ENCODE measurements around the gene ZNF655.

DNA sequence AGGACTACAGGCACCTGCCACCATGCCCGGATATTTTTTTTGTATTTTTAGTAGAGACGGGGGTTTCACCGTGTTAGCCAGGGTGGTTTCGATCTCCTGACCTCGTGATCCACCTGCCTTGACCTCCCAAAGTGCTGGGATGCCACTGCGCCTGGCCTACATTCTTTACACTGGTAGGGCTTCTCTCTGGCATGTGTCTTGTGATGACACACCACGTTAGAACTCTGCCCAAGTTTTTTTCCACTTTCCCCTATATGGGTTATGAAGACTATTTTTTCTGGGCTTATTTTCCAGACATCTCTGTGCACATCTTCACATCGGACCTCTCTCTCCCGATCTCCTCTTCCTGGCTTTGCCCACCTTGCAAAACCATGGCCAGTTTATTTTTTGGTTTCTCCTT, 17.2 kb upstream of the ZNF655 start:
- TF ChIP-seq, protein P1, sequence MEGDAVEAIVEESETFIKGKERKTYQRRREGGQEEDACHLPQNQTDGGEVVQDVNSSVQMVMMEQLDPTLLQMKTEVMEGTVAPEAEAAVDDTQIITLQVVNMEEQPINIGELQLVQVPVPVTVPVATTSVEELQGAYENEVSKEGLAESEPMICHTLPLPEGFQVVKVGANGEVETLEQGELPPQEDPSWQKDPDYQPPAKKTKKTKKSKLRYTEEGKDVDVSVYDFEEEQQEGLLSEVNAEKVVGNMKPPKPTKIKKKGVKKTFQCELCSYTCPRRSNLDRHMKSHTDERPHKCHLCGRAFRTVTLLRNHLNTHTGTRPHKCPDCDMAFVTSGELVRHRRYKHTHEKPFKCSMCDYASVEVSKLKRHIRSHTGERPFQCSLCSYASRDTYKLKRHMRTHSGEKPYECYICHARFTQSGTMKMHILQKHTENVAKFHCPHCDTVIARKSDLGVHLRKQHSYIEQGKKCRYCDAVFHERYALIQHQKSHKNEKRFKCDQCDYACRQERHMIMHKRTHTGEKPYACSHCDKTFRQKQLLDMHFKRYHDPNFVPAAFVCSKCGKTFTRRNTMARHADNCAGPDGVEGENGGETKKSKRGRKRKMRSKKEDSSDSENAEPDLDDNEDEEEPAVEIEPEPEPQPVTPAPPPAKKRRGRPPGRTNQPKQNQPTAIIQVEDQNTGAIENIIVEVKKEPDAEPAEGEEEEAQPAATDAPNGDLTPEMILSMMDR (optimal IDR thresholded peaks at IDR 0.05 in 1 of 3, IDR thresholded peaks at IDR 0.05 in 1 of 3, conservative IDR thresholded peaks at IDR 0.05 in 1 of 3; ENCODE audit: extremely low read depth in 1 of 3, insufficient read depth in 2 of 3, low read length in 3 of 3), result no peak
- no peak for TF ChIP-seq EZH2 (IDR thresholded peaks at IDR 0.05; ENCODE audit: low read length)
